Measurements from ENCODE around the gene PRKCE.

PRKCE gene

GRCh38 chr2:45741161-45741850, 89.8 kb downstream of the PRKCE start:
- H3K27me3 Mint-ChIP-seq (ENCODE audit: low read depth): no peaks in the 10 kb centered on the region
- peaks cover 3% of the 10 kb centered on the region for H3K4me1 Mint-ChIP-seq (ENCODE audit: low read depth)
- DNase-seq (ENCODE audit: low spot score): no peak
- no peak overlapping the region for H3K27ac Mint-ChIP-seq
- H3K4me3 Mint-ChIP-seq: no peak overlapping the region
- no peaks in the 10 kb centered on the region for H3K36me3 Mint-ChIP-seq (ENCODE audit: low read depth)
- H3K9me3 Mint-ChIP-seq: no peaks in the 10 kb centered on the region

- peaks cover 3% of the 10 kb centered on the region for H3K9me3 Mint-ChIP-seq
- DNase-seq (ENCODE audit: low spot score): no peak
- no peaks in the 10 kb centered on the region for H3K27me3 Mint-ChIP-seq (ENCODE audit: low read depth)
- H3K27ac Mint-ChIP-seq: no peak overlapping the region
- H3K36me3 Mint-ChIP-seq (ENCODE audit: low read depth): peaks cover 2% of the 10 kb centered on the region
- H3K4me1 Mint-ChIP-seq (ENCODE audit: low read depth): peaks cover 2% of the 10 kb centered on the region
- no peak overlapping the region for H3K4me3 Mint-ChIP-seq
Measured at GRCh38 chr2:45743531-45744396, 92.3 kb downstream of the PRKCE start.

GRCh38 chr2:45745231-45745630, 93.8 kb downstream of the PRKCE start:
- no peak for DNase-seq (ENCODE audit: low spot score)
- Mint-ChIP-seq H3K9me3 (peaks cover 3% of the 10 kb centered on the region), H3K36me3 (ENCODE audit: low read depth) (peaks cover 2% of the 10 kb centered on the region), H3K27ac (no peak overlapping the region), H3K4me3 (no peak overlapping the region), H3K4me1 (ENCODE audit: low read depth) (peaks cover 4% of the 10 kb centered on the region), H3K27me3 (ENCODE audit: low read depth) (no peaks in the 10 kb centered on the region)

GRCh38 chr2:45746888-45747287, 95.4 kb downstream of the PRKCE start:
- no peaks in the 10 kb centered on the region for H3K27me3 Mint-ChIP-seq (ENCODE audit: low read depth)
- H3K4me1 Mint-ChIP-seq (ENCODE audit: low read depth): peaks cover 11% of the 10 kb centered on the region
- DNase-seq (ENCODE audit: low spot score): no peak
- peaks cover 2% of the 10 kb centered on the region for H3K36me3 Mint-ChIP-seq (ENCODE audit: low read depth)
- no peak overlapping the region for H3K27ac Mint-ChIP-seq
- H3K4me3 Mint-ChIP-seq: no peak overlapping the region
- peaks cover 3% of the 10 kb centered on the region for H3K9me3 Mint-ChIP-seq

- Mint-ChIP-seq H3K27ac (no peak overlapping the region), H3K4me3 (no peak overlapping the region)
Measured at GRCh38 chr2:45747363-45747762, 95.9 kb downstream of the PRKCE start.

GRCh38 chr2:45748239-45748638, 96.8 kb downstream of the PRKCE start:
- H3K27ac Mint-ChIP-seq: no peak overlapping the region

More at GRCh38 chr2:45747363-45747762, 95.9 kb downstream of the PRKCE start:
- Mint-ChIP-seq H3K4me1 (ENCODE audit: low read depth) (peaks cover 11% of the 10 kb centered on the region), H3K36me3 (ENCODE audit: low read depth) (peaks cover 2% of the 10 kb centered on the region), H3K27me3 (ENCODE audit: low read depth) (no peaks in the 10 kb centered on the region), H3K9me3 (peaks cover 3% of the 10 kb centered on the region)
- no peak for DNase-seq (ENCODE audit: low spot score)

GRCh38 chr2:45750001-45750400, 98.5 kb downstream of the PRKCE start:
- H3K4me1 Mint-ChIP-seq (ENCODE audit: low read depth): peaks cover 11% of the 10 kb centered on the region
- peaks cover 2% of the 10 kb centered on the region for H3K36me3 Mint-ChIP-seq (ENCODE audit: low read depth)
- DNase-seq (ENCODE audit: low spot score): no peak
- peaks cover 3% of the 10 kb centered on the region for H3K9me3 Mint-ChIP-seq
- no peaks in the 10 kb centered on the region for H3K27me3 Mint-ChIP-seq (ENCODE audit: low read depth)
- no peak overlapping the region for H3K27ac Mint-ChIP-seq
- no peak overlapping the region for H3K4me3 Mint-ChIP-seq

More at GRCh38 chr2:45748239-45748638, 96.8 kb downstream of the PRKCE start:
- H3K4me1 Mint-ChIP-seq (ENCODE audit: low read depth): peaks cover 11% of the 10 kb centered on the region
- H3K36me3 Mint-ChIP-seq (ENCODE audit: low read depth): peaks cover 2% of the 10 kb centered on the region
- no peaks in the 10 kb centered on the region for H3K27me3 Mint-ChIP-seq (ENCODE audit: low read depth)
- H3K9me3 Mint-ChIP-seq: peaks cover 3% of the 10 kb centered on the region
- H3K4me3 Mint-ChIP-seq: no peak overlapping the region
- DNase-seq (ENCODE audit: low spot score): no peak

GRCh38 chr2:45750484-45750883, 99.0 kb downstream of the PRKCE start:
- no peak overlapping the region for H3K27ac Mint-ChIP-seq
- H3K4me1 Mint-ChIP-seq (ENCODE audit: low read depth): peaks cover 11% of the 10 kb centered on the region
- peaks cover 2% of the 10 kb centered on the region for H3K36me3 Mint-ChIP-seq (ENCODE audit: low read depth)
- H3K27me3 Mint-ChIP-seq (ENCODE audit: low read depth): no peaks in the 10 kb centered on the region
- H3K9me3 Mint-ChIP-seq: peaks cover 3% of the 10 kb centered on the region
- no peak overlapping the region for H3K4me3 Mint-ChIP-seq
- no peak for DNase-seq (ENCODE audit: low spot score)

GRCh38 chr2:45753381-45753780, 101.9 kb downstream of the PRKCE start:
- Mint-ChIP-seq H3K27me3 (ENCODE audit: low read depth) (no peaks in the 10 kb centered on the region), H3K27ac (no peak overlapping the region), H3K9me3 (no peaks in the 10 kb centered on the region), H3K36me3 (ENCODE audit: low read depth) (no peaks in the 10 kb centered on the region), H3K4me3 (no peak overlapping the region), H3K4me1 (ENCODE audit: low read depth) (peaks cover 16% of the 10 kb centered on the region)
- DNase-seq (ENCODE audit: low spot score): no peak

GRCh38 chr2:45754131-45755010, 102.9 kb downstream of the PRKCE start:
- Mint-ChIP-seq H3K4me3 (no peak overlapping the region), H3K27ac (no peak overlapping the region), H3K4me1 (ENCODE audit: low read depth) (peaks cover 14% of the 10 kb centered on the region), H3K36me3 (ENCODE audit: low read depth) (no peaks in the 10 kb centered on the region), H3K9me3 (no peaks in the 10 kb centered on the region), H3K27me3 (ENCODE audit: low read depth) (no peaks in the 10 kb centered on the region)
- no peak for DNase-seq (ENCODE audit: low spot score)

GRCh38 chr2:45755585-45756335, 104.3 kb downstream of the PRKCE start:
- DNase-seq (ENCODE audit: low spot score): no peak
- peaks cover 8% of the 10 kb centered on the region for H3K4me1 Mint-ChIP-seq (ENCODE audit: low read depth)
- H3K36me3 Mint-ChIP-seq (ENCODE audit: low read depth): no peaks in the 10 kb centered on the region
- H3K27ac Mint-ChIP-seq: no peak overlapping the region
- no peaks in the 10 kb centered on the region for H3K9me3 Mint-ChIP-seq
- H3K27me3 Mint-ChIP-seq (ENCODE audit: low read depth): no peaks in the 10 kb centered on the region
- no peak overlapping the region for H3K4me3 Mint-ChIP-seq

- Mint-ChIP-seq H3K27ac (no peak overlapping the region), H3K36me3 (ENCODE audit: low read depth) (no peaks in the 10 kb centered on the region), H3K4me1 (ENCODE audit: low read depth) (peaks cover 8% of the 10 kb centered on the region), H3K4me3 (no peak overlapping the region), H3K27me3 (ENCODE audit: low read depth) (no peaks in the 10 kb centered on the region), H3K9me3 (no peaks in the 10 kb centered on the region)
- DNase-seq (ENCODE audit: low spot score): no peak
Measured at GRCh38 chr2:45758018-45758417, 106.5 kb downstream of the PRKCE start.

GRCh38 chr2:45759310-45759851, 107.9 kb downstream of the PRKCE start:
- H3K4me1 Mint-ChIP-seq (ENCODE audit: low read depth): peaks cover 8% of the 10 kb centered on the region
- H3K9me3 Mint-ChIP-seq: no peaks in the 10 kb centered on the region
- no peaks in the 10 kb centered on the region for H3K27me3 Mint-ChIP-seq (ENCODE audit: low read depth)
- H3K36me3 Mint-ChIP-seq (ENCODE audit: low read depth): no peaks in the 10 kb centered on the region
- DNase-seq (ENCODE audit: low spot score): no peak
- H3K27ac Mint-ChIP-seq: no peak overlapping the region
- H3K4me3 Mint-ChIP-seq: no peak overlapping the region
